HG02571 (cell line): ENCODE results near the gene PHLDB3.
A peak's percentile ranks its signal among the peaks of the same experiment; 100 is the strongest.
"Not testable (repeated sequence)": the region's sequence is repeated elsewhere in the genome, so short reads cannot be mapped to it uniquely, and the experiment has no call there.

Source experiments
- ATAC-seq: cut with Tn5 transposase; IDR thresholded peaks from one replicate; pipeline ENCODE4 v1.9.1; 2021; ENCODE audit warnings: mild to moderate bottlenecking, moderate library complexity; ENCODE audit not compliant: unreplicated experiment

The PHLDB3 gene

GRCh38 chr19:43504426-43505185 lies at the start of gene PHLDB3:
Gene PHLDB3, minus strand, starts transcription at chr19:43504746. Its CDS starts 628 bp downstream, at chr19:43504118.
- ATAC-seq: peak; percentile 23

DNA sequence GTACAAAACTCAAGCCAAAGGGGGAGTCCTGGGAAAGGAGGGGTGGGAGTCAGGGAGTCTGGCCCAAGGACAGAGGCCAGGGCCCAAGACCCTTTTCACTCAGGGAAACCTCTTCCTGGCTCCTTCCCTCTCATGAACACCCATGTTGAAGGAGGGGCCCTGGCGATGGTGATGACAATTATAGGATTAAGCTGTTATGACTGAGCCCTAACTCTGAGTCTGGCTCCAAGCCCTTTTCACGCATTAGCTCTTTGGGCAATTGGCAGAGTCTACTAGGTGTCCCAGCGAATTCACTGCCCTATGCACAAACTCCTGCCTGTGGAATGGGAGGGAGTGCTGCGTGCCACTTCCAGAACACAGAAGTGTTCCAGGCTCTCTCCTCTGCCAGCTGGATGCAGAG lies 49.1 kb upstream of the PHLDB3 start:
- ATAC-seq: no peak

DNA sequence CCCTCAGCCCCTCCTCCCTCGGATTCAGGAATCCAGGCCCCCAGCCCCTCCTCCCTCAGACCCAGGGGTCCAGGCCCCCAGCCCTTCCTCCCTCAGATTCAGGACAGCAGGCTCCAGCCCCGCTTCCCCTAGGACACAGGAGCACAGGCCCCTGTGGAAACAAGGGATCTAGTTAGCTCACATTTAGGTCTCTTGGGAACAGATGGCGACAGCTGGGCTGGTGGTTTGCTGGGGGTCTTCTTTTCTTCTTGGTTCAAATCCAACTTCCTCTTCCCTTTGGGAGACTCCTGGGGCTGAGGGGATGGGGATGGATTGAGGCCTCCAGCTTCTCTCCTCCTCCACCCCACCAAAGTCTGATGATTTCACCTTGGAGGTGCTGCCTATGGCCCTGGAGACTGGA lies 48.1 kb upstream of the PHLDB3 start:
- no peak for ATAC-seq

DNA sequence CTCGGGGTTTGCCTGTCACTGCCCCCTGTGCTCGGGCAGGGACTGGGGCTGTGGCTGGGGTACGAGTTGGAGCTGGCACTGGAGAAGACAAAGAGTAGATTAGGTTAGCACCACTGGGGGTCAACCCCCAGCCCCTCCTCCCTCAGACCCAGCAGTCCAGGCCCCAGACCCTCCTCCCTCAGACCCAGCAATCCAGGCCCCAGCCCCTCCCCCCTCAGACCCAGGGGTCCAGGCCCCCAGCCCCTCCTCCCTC lies 47.6 kb upstream of the PHLDB3 start:
- no peak for ATAC-seq

DNA sequence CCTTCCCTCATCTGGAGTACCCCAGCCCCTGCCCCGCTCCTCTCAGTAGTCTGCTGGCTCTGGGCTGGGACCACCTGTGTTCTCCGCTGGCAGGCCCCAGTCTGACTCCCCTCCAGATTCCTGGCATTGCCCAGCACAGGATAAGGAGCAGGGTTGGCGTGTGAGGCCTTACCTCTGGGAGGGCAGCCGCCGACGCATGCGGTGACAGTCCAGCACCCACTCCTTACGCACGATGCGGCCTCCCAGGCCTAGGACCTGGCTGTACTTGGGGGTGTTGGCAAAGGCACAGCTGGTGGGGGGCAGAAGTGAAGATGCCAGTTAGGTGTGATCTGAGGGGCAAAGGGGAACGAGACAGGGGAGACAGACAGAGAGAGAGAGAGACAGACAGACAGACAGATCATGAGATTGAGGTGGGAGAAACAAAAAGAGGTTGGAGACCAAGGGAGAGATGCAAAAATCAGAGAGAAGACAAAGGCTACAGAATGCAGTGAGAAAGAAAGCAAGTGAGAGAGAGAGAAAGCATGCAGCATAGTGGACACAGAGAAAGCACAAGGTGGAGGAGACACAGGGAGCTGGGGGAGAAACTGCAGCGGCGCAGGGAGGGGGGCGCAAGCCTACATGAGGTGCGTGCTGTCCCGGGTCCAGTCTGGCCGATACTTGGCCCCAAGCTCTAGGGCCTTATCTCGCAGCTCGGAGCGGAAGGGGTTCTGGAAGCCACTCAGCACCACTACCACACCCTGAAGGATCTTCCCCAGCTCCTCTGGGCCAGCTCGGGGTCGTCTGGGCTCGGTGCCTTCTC lies 47.1 kb upstream of the PHLDB3 start:
- ATAC-seq: no peak

- ATAC-seq: no peak
Observed at GRCh38 chr19:43548706-43549105, 44.2 kb upstream of the PHLDB3 start.

- not testable (repeated sequence) for ATAC-seq
Observed at GRCh38 chr19:43547926-43548325, 43.4 kb upstream of the PHLDB3 start.

DNA sequence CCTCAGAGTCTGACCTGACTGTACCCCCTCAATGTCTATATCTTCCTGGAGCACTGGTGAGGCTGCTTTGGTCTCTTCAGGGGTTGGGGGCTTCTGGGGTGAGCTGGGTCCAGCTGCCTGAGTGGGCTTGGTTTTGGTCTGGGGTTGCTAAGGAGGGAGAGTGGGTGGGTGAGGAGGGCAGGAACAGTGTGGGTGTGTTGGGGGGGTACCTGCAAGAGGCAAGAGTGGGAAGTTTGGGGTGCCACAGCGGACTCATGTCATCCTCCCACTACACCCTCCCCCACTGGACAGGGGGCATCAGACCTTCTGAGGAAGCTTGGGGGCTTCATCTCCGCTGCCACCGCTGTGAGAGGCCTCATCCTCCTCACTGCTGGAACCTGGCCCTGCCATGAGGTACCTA lies 42.0 kb upstream of the PHLDB3 start:
- ATAC-seq: no peak

- ATAC-seq: no peak
Observed at GRCh38 chr19:43545981-43546380, 41.4 kb upstream of the PHLDB3 start.

GRCh38 chr19:43545276-43545675 lies 40.7 kb upstream of the PHLDB3 start:
- ATAC-seq: no peak

DNA sequence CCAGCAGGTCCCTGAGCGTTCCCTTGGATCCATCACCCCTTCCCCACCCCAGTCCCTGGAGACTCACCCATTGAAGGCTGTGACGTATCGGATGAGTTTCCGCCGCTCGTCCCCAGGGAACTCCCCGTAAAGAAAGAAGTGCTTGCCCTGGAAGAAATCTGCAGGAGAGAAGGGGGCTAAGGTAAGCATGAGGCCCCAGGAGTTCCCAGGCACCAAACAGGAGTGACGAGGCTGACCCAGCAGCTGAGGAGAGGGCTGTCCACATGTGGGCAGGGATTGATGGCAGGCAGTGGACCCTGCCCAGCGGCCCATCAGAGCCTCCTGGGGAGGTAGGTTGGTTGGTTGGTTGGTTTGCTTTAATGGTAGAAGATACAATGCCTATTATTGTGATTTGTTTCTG lies 39.5 kb upstream of the PHLDB3 start:
- ATAC-seq: no peak

GRCh38 chr19:43541920-43542650 lies 37.5 kb upstream of the PHLDB3 start:
- ATAC-seq: no peak

- no peak for ATAC-seq
Observed at GRCh38 chr19:43540381-43540780, 35.8 kb upstream of the PHLDB3 start.

GRCh38 chr19:43538922-43539321 lies 34.4 kb upstream of the PHLDB3 start:
- no peak for ATAC-seq

GRCh38 chr19:43534816-43535761 lies 30.5 kb upstream of the PHLDB3 start:
- no peak for ATAC-seq

- ATAC-seq: no peak
Observed at GRCh38 chr19:43534305-43534815, 29.8 kb upstream of the PHLDB3 start.

- peak; percentile 54 for ATAC-seq
Observed at GRCh38 chr19:43533546-43534304, 29.2 kb upstream of the PHLDB3 start.

DNA sequence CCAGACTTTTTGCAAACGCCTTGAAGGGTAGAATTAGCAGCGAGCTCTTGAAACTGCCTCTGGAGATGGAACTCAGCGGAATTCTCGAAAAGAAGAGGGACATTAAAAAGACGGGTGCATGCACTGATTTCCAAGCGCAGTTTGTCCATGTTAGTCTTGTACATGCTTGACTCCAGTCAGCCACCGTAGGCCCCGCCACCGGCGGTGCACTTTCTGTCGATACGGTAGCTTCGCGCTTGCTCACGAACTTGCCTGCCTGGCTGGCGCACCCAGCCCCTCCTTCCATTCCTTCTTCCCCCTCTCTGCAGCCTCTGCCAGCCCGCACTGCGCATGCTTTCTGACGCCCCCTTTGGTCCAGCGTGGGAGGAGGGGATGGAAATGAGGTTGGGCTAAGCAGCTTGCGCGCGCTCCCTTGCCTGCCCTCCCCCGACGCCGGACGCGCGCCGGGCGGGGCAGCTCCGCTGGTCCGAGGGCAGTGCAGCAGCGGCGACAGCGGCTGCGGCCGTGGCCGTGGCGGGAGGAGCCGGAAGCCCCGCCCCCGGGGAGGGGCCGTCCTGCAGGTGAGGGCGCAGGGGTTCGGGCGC lies 28.5 kb upstream of the PHLDB3 start, which contains the start of gene ZNF575:
TSS of gene ZNF575 (plus strand) at position 227 of the 584 bp plus-strand sequence. CDS start 1,235 bp downstream, outside the sequence.
- ATAC-seq: peak; percentile 53

DNA sequence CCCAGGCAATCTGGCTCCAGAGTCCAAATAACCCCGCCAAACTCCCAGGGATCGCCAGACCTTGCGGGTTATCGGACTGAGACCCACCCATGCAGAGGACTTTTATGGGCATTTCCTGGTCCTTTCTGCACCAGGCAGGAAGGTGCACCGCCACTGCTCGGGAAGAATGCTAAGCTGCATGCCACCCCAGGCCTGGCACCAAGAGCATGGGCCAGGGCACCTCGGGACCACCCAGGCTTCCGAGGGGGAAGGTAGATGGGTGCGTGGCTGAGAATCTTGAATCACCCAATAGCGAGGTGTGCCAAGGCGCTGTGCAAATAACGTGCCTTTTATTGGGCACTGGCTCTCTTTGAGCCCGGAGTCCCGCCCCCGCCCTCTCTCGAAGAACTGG lies 28.0 kb upstream of the PHLDB3 start:
- ATAC-seq: no peak
